ENCODE results near the gene FAM221B.

The FAM221B gene

DNA sequence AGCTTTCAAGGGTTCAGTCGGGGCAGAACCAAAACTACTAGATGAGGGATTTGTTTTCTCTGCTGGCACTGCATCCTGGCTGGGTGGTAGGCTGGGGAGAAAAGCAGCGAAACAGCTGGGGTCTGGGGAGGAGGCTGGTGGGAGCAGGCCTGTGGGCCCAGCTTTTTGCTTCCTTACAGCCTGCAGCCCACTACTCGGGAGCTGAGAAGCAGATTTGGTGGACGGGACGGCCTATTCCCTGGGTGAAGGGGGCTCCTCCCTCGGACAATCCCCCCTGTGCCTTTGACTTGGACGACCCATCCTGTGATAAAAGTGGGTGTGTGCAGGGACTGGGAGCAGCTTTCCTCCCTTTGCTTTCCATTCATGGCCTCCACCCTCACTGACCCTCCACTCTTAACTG is 28.0 kb downstream of the FAM221B start:
- H3K4me3 ChIP-seq (ENCODE audit: low read depth, low read length), result no peak overlapping the region
- no peak for TF ChIP-seq CTCF (IDR thresholded peaks at IDR 0.05; ENCODE audit: borderline replicate concordance, insufficient read depth, low read depth, low read length)

GRCh38 chr9:35798658-35799374 is 29.7 kb downstream of the FAM221B start:
- no peak overlapping the region for H3K4me3 ChIP-seq (ENCODE audit: low read depth, low read length)
- no peak for TF ChIP-seq CTCF (IDR thresholded peaks at IDR 0.05; ENCODE audit: borderline replicate concordance, insufficient read depth, low read depth, low read length)

GRCh38 chr9:35797311-35798109 is 31.0 kb downstream of the FAM221B start:
- no peak for TF ChIP-seq CTCF (IDR thresholded peaks at IDR 0.05; ENCODE audit: borderline replicate concordance, insufficient read depth, low read depth, low read length)

GRCh38 chr9:35795695-35796094 is 32.8 kb downstream of the FAM221B start:
- no peak for TF ChIP-seq CTCF (IDR thresholded peaks at IDR 0.05; ENCODE audit: borderline replicate concordance, insufficient read depth, low read depth, low read length)
- no peak overlapping the region for H3K4me3 ChIP-seq (ENCODE audit: low read depth, low read length)

More at GRCh38 chr9:35797311-35798109, 31.0 kb downstream of the FAM221B start:
- no peak overlapping the region for H3K4me3 ChIP-seq (ENCODE audit: low read depth, low read length)

DNA sequence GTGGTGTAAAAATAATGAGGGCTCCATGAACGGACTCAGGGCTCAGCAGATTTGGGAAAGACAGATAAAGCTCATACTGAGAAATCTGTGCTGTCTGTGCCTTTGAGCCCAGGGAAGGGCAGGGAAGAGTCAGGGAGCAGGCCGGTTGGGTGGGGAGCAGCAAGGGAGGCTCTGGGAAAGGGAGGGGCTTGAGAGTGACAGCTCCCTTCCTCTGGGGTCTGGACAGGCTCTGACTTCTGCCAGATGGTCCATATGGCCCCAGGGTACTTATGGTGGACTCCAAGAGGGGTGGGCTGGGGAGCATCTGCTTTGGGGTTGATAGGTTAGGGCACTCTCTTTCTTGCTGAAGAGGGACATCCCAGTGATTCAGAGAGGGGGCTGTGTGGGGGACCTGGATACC is 35.1 kb downstream of the FAM221B start:
- TF ChIP-seq CTCF (IDR thresholded peaks at IDR 0.05; ENCODE audit: borderline replicate concordance, insufficient read depth, low read depth, low read length), result no peak
- no peak overlapping the region for H3K4me3 ChIP-seq (ENCODE audit: low read depth, low read length)

GRCh38 chr9:35792826-35793225 is 35.7 kb downstream of the FAM221B start:
- H3K4me3 ChIP-seq (ENCODE audit: low read depth, low read length), result no peak overlapping the region

More at GRCh38 chr9:35792826-35793225, 35.7 kb downstream of the FAM221B start:
- no peak for TF ChIP-seq CTCF (IDR thresholded peaks at IDR 0.05; ENCODE audit: borderline replicate concordance, insufficient read depth, low read depth, low read length)

All from GM12875 (cell line).